Measurements from ENCODE around the gene DYNLT2.
"Not testable (repeated sequence)": the region's sequence is repeated elsewhere in the genome, so short reads cannot be mapped to it uniquely, and the experiment has no call there.

The DYNLT2 gene

DNA sequence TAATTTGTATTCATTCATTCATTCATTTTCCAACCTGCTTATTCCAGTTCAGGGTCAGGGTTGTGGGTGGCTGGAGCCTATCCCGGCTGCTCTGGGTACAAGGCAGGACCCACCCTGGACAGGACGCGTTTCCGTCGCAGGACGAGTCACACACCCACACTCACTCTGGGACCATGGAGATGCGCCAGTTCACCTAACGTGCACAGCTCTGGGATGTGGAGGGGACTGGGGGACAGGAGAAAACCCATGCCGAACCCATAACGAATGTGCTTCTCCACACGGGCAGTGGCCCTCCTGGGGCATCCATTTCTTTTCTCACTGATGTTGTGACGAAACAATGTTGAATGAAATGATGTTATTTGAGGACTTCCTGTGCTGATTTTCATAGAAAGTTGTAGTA lies 26.5 kb upstream of the DYNLT2 start:
- DNase-seq (ENCODE audit: extremely low read depth, low read depth): no peak
- TF ChIP-seq, protein P1, sequence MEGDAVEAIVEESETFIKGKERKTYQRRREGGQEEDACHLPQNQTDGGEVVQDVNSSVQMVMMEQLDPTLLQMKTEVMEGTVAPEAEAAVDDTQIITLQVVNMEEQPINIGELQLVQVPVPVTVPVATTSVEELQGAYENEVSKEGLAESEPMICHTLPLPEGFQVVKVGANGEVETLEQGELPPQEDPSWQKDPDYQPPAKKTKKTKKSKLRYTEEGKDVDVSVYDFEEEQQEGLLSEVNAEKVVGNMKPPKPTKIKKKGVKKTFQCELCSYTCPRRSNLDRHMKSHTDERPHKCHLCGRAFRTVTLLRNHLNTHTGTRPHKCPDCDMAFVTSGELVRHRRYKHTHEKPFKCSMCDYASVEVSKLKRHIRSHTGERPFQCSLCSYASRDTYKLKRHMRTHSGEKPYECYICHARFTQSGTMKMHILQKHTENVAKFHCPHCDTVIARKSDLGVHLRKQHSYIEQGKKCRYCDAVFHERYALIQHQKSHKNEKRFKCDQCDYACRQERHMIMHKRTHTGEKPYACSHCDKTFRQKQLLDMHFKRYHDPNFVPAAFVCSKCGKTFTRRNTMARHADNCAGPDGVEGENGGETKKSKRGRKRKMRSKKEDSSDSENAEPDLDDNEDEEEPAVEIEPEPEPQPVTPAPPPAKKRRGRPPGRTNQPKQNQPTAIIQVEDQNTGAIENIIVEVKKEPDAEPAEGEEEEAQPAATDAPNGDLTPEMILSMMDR (IDR thresholded peaks at IDR 0.05; ENCODE audit: low read depth, low read length, missing control alignments): no peak

GRCh38 chr6:169776379-169776778 lies 25.0 kb upstream of the DYNLT2 start:
- no peak overlapping the region for H3K4me3 ChIP-seq (replicated peaks; ENCODE audit: low read depth, low read length)
- no peak for DNase-seq (ENCODE audit: extremely low read depth, low read depth)
- TF ChIP-seq, protein P1 (IDR thresholded peaks at IDR 0.05; ENCODE audit: low read depth, low read length, missing control alignments): no peak

More for the DNA sequence above, 26.5 kb upstream of the DYNLT2 start:
- no peak overlapping the region for H3K4me3 ChIP-seq (replicated peaks; ENCODE audit: low read depth, low read length)

DNA sequence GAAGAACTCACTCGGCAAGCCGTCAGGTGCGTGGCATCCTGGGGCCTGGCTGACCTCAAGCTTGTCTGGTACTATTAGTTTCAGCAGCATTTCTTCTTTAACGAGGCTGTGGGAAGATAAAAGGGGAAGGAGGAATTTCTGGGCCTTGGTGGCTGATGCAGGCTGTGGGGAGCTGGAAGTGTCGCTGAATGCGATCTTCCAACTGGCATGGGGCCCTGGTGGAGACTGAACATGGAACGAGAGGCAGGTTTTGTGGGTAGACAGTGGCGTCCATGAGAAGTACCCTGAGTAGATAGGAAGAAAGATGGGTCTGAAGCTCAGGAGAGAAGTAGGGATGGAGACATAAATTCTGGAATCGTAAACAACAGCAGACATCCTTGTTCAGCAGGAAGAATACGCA lies 23.9 kb upstream of the DYNLT2 start:
- TF ChIP-seq, protein P1 (IDR thresholded peaks at IDR 0.05; ENCODE audit: low read depth, low read length, missing control alignments): no peak
- DNase-seq (ENCODE audit: extremely low read depth, low read depth): no peak
- H3K4me3 ChIP-seq (replicated peaks; ENCODE audit: low read depth, low read length): no peak overlapping the region

- TF ChIP-seq, protein P1 (IDR thresholded peaks at IDR 0.05; ENCODE audit: low read depth, low read length, missing control alignments): no peak
- H3K4me3 ChIP-seq (replicated peaks; ENCODE audit: low read depth, low read length): no peak overlapping the region
- DNase-seq (ENCODE audit: extremely low read depth, low read depth): no peak
These were observed 23.0 kb upstream of the DYNLT2 start for GRCh38 chr6:169774347-169774746.

DNA sequence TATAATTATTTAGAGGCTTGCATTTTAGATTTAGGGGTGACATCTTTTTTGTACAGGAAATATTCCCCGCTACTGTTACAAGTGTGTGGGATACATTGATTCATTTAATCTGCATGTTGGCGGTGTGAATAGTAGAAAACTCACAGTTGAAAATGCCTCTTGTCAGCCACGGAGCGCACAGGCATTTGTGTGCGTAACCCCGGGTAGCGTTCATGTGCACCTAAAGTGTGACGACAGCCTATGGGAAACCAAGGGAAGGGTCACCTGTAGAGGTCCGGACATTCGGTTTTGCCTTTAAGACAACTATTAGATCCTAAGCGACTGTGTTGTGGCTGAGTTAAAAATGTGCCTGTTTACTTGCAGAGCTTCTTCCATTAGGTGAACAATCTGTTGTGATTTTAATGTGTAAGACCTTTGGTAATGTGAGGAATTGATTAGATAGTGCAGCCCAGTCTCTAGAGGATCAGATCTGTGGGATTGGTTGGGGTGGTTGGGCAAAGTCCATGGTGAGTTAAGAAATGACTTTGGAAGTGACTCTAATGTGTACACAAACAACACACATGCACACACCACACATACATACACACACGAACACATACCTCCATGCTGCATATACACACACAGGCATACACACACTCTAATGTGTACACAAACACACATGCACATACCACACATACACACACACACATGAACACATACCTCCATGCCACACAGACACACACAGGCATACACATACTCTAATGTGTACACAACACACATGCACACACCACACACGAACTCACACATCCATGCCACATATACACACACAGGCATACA lies 15.8 kb upstream of the DYNLT2 start:
- no peak overlapping the region for H3K4me3 ChIP-seq (replicated peaks; ENCODE audit: low read depth, low read length)
- DNase-seq (ENCODE audit: extremely low read depth, low read depth): no peak
- TF ChIP-seq, protein P1 (IDR thresholded peaks at IDR 0.05; ENCODE audit: low read depth, low read length, missing control alignments): no peak

DNA sequence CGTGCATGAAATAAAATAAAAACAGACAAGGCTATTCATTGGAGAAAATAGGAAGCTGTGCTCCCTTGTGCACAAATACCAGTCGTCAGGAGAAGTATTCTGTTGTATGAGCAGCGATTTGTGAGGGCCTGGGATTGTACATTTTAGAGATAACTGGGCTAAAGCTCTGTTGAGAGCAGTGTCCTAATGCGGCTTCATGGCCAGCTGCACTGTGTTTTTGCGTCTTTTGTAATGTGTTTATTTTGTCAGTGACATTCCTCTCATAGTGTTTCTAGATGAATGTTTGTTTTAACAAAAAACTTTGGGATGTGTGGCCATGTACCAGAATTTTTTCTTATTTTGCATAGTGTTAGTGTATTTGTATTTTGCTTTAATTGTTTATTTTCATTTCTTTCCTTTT lies 14.9 kb upstream of the DYNLT2 start:
- TF ChIP-seq, protein P1 (IDR thresholded peaks at IDR 0.05; ENCODE audit: low read depth, low read length, missing control alignments): no peak
- DNase-seq (ENCODE audit: extremely low read depth, low read depth): no peak

DNA sequence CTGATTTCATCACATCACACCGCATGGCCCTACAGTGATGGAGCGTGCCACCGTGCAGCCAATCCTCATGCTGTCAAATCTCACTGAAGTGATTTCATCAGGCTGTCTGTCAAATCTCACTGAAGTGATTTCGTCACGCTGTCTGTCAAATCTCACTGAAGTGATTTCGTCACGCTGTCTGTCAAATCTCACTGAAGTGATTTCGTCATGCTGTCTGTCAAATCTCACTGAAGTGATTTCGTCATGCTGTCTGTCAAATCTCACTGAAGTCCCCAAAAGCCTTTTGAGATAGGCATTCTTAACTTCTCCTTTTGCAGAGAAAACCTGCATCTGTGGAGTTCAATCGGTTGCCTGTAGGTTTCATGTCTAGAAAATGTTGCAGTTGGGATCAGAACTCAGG lies 14.4 kb upstream of the DYNLT2 start:
- not testable (repeated sequence) for H3K4me3 ChIP-seq (replicated peaks; ENCODE audit: low read depth, low read length); DNase-seq (ENCODE audit: extremely low read depth, low read depth)

More for the DNA sequence above, 14.9 kb upstream of the DYNLT2 start:
- H3K4me3 ChIP-seq (replicated peaks; ENCODE audit: low read depth, low read length): no peak overlapping the region
